ENCODE data around the gene CRYBB1. TPM values are rescaled to one million over a fixed set of nuclear protein-coding genes. Genes with fewer than 3 reads are reported as not detected.
"Not testable (repeated sequence)": the region's sequence is repeated elsewhere in the genome, so short reads cannot be mapped to it uniquely, and the experiment has no call there.

The CRYBB1 gene
- total RNA-seq, 1 experiment from 2014 or later, result not detected

- Histone ChIP-seq H3K4me2 (ENCODE audit: low read length) (no peak overlapping the region), H3K9me2 (replicated peaks; ENCODE audit: low read length) (no peaks in the 10 kb centered on the region), H3K27ac (ENCODE audit: low read length) (no peak overlapping the region), H3K79me2 (ENCODE audit: low read length) (no peaks in the 10 kb centered on the region), H3K4me3 (ENCODE audit: low read length) (no peak overlapping the region), H3F3A (ENCODE audit: low read length, unreplicated experiment) (no peaks in the 10 kb centered on the region), H2AFZ (ENCODE audit: low read length) (no peak overlapping the region), H3K27me3 (ENCODE audit: low read length) (no peaks in the 10 kb centered on the region), H3K36me3 (ENCODE audit: low read depth, low read length) (no peaks in the 10 kb centered on the region), H4K20me1 (ENCODE audit: low read length) (no peaks in the 10 kb centered on the region), H3K4me1 (ENCODE audit: insufficient read depth, low read length) (peaks cover 11% of the 10 kb centered on the region), H3K9ac (ENCODE audit: low read length) (no peak overlapping the region), H3K9me3 (ENCODE audit: low read length) (no peaks in the 10 kb centered on the region)
- no TSS peak for BruUV-seq (replicated peaks)
- DNase-seq (no peak), ATAC-seq (no peak)
- POLR2A ChIA-PET (ENCODE audit: unreplicated experiment), result no interaction called here
- CTCF ChIA-PET, result no interaction called here
- intact Hi-C loops (cut with micrococcal nuclease), result no loop called here
- TF ChIP-seq CTCF (conservative IDR thresholded peaks at IDR 0.05; ENCODE audit: low read depth, low read length) (no peak), EZH2phosphoT487 (IDR thresholded peaks at IDR 0.05; ENCODE audit: borderline replicate concordance, low read length) (no peak), EZH2 (IDR thresholded peaks at IDR 0.05; ENCODE audit: low read length, unreplicated experiment) (no peak)
These were observed 2.7 kb downstream of the CRYBB1 start for GRCh38 chr22:26615149-26615548.

- no peak overlapping the region for H3K27ac ChIP-seq (ENCODE audit: low read length)
- ATAC-seq (no peak), DNase-seq (no peak)
- H3K27me3 ChIP-seq (ENCODE audit: low read length), result no peaks in the 10 kb centered on the region
- ChIA-PET POLR2A (ENCODE audit: unreplicated experiment) (no interaction called here), CTCF (no interaction called here)
- H3K4me2 ChIP-seq (ENCODE audit: low read length), result no peak overlapping the region
- no peak overlapping the region for H2AFZ ChIP-seq (ENCODE audit: low read length)
- no peaks in the 10 kb centered on the region for H3F3A ChIP-seq (ENCODE audit: low read length, unreplicated experiment)
- H3K9ac ChIP-seq (ENCODE audit: low read length), result no peak overlapping the region
- intact Hi-C loops (cut with micrococcal nuclease), result no loop called here
- BruUV-seq (replicated peaks), result no TSS peak
- no peaks in the 10 kb centered on the region for H3K9me3 ChIP-seq (ENCODE audit: low read length)
- no peaks in the 10 kb centered on the region for H4K20me1 ChIP-seq (ENCODE audit: low read length)
- no peaks in the 10 kb centered on the region for H3K9me2 ChIP-seq (replicated peaks; ENCODE audit: low read length)
- H3K79me2 ChIP-seq (ENCODE audit: low read length), result no peaks in the 10 kb centered on the region
- no peaks in the 10 kb centered on the region for H3K36me3 ChIP-seq (ENCODE audit: low read depth, low read length)
- no peak overlapping the region for H3K4me3 ChIP-seq (ENCODE audit: low read length)
- peaks cover 14% of the 10 kb centered on the region for H3K4me1 ChIP-seq (ENCODE audit: insufficient read depth, low read length)
- TF ChIP-seq CTCF (conservative IDR thresholded peaks at IDR 0.05; ENCODE audit: low read depth, low read length) (no peak), EZH2phosphoT487 (IDR thresholded peaks at IDR 0.05; ENCODE audit: borderline replicate concordance, low read length) (no peak), EZH2 (IDR thresholded peaks at IDR 0.05; ENCODE audit: low read length, unreplicated experiment) (no peak)
These were observed 3.5 kb downstream of the CRYBB1 start for GRCh38 chr22:26614322-26614721.

- CTCF ChIA-PET; H4K20me1 ChIP-seq (ENCODE audit: low read length); DNase-seq: not testable (repeated sequence)
These were observed 4.1 kb downstream of the CRYBB1 start for GRCh38 chr22:26613753-26614152.

More at GRCh38 chr22:26613753-26614152, 4.1 kb downstream of the CRYBB1 start:
- H2AFZ ChIP-seq (ENCODE audit: low read length); H3K27ac ChIP-seq (ENCODE audit: low read length); ATAC-seq; BruUV-seq (replicated peaks); H3K27me3 ChIP-seq (ENCODE audit: low read length); H3F3A ChIP-seq (ENCODE audit: low read length, unreplicated experiment); H3K79me2 ChIP-seq (ENCODE audit: low read length); H3K4me3 ChIP-seq (ENCODE audit: low read length); H3K36me3 ChIP-seq (ENCODE audit: low read depth, low read length); H3K9me2 ChIP-seq (replicated peaks; ENCODE audit: low read length); H3K9me3 ChIP-seq (ENCODE audit: low read length); POLR2A ChIA-PET (ENCODE audit: unreplicated experiment); H3K4me2 ChIP-seq (ENCODE audit: low read length); H3K9ac ChIP-seq (ENCODE audit: low read length); intact Hi-C loops (cut with micrococcal nuclease): not testable (repeated sequence)
- peaks cover 14% of the 10 kb centered on the region for H3K4me1 ChIP-seq (ENCODE audit: insufficient read depth, low read length)

All from PC-3 (cell line).